Ishikawa (cell line): ENCODE results near the gene ZNF429.

Source experiments
- EGR1 ChIP-seq: IDR thresholded peaks from 2 replicates; pipeline ENCODE4 v1.6.1; 2012
- EP300 ChIP-seq: IDR thresholded peaks from 2 replicates; pipeline ENCODE4 v1.6.1; 2012; ENCODE audit warnings: borderline replicate concordance
- RAD21 ChIP-seq: IDR thresholded peaks from 2 replicates; pipeline ENCODE4 v1.6.1; 2012; ENCODE audit warnings: low read depth
- TAF1 ChIP-seq: IDR thresholded peaks from 2 replicates; pipeline ENCODE4 v1.6.1; 2012; ENCODE audit warnings: low read depth, mild to moderate bottlenecking
- USF1 ChIP-seq: IDR thresholded peaks from 2 replicates; pipeline ENCODE4 v1.6.1; 2012
- TF ChIP-seq, protein P1 (sequence below): IDR thresholded peaks from 2 replicates; pipeline ENCODE4 v1.6.1; 2012; ENCODE audit warnings: low read depth, mild to moderate bottlenecking

DNA sequence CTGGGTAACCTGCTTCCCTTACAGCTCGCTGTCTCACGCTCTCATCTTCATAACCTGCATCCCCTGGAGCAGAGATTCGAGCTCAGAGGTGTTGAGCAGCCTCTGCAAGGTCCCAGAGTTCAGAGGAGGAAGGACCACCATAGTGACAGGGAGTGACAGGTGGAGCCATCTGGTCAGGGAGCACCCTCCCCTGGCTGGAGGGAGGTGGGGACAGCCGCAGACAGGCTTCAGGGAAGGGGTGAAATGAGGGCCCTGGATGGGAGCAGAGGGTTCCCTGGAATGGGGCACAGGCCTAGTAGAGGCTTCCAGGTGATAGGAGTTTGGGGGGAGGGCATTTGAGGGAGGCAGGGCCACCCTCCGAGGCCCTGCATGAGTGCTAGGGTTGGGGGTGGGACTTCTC is 82.1 kb downstream of the ZNF429 start:
- no peak for TF ChIP-seq USF1
- TF ChIP-seq TAF1: no peak
- no peak for TF ChIP-seq EP300
- TF ChIP-seq, protein P1, sequence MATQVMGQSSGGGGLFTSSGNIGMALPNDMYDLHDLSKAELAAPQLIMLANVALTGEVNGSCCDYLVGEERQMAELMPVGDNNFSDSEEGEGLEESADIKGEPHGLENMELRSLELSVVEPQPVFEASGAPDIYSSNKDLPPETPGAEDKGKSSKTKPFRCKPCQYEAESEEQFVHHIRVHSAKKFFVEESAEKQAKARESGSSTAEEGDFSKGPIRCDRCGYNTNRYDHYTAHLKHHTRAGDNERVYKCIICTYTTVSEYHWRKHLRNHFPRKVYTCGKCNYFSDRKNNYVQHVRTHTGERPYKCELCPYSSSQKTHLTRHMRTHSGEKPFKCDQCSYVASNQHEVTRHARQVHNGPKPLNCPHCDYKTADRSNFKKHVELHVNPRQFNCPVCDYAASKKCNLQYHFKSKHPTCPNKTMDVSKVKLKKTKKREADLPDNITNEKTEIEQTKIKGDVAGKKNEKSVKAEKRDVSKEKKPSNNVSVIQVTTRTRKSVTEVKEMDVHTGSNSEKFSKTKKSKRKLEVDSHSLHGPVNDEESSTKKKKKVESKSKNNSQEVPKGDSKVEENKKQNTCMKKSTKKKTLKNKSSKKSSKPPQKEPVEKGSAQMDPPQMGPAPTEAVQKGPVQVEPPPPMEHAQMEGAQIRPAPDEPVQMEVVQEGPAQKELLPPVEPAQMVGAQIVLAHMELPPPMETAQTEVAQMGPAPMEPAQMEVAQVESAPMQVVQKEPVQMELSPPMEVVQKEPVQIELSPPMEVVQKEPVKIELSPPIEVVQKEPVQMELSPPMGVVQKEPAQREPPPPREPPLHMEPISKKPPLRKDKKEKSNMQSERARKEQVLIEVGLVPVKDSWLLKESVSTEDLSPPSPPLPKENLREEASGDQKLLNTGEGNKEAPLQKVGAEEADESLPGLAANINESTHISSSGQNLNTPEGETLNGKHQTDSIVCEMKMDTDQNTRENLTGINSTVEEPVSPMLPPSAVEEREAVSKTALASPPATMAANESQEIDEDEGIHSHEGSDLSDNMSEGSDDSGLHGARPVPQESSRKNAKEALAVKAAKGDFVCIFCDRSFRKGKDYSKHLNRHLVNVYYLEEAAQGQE: no peak
- TF ChIP-seq EGR1: no peak
- TF ChIP-seq RAD21: no peak
